A549 (cell line): Measurements from ENCODE around the gene ROR2. TPM values are rescaled to one million over a fixed set of nuclear protein-coding genes. Genes with fewer than 3 reads are reported as not detected.

Experiments
- ATAC-seq, 2 experiments: fragments of 200-7000 bp in 1 of 2; fragments of >200 bp in 1 of 2; cut with Nextera tagmentation in 1 of 2; cut with Tn5 transposase in 1 of 2; 3 replicates each; pipeline versions ENCODE4 v1.8.0 to v1.9.1; 2018 to 2020; ENCODE audit warnings: mild to moderate bottlenecking in 1 of 2, moderate library complexity in 1 of 2
- CTCF ChIA-PET: fragments of 300-600 bp; sonication (Branson Sonifier 250); formaldehyde crosslinking; extraction: SDS; loops from one replicate; lab custom pipeline; 2021; ENCODE audit warnings: antibody characterized with exemption, inconsistent platforms; lab: Yijun Ruan, JAX
- POLR2A ChIA-PET: fragments of 350-600 bp; formaldehyde crosslinking; extraction: SDS; loops from one replicate; lab custom pipeline; 2021; ENCODE audit warnings: antibody characterized with exemption, inconsistent platforms; lab: Yijun Ruan, JAX
- DNase-seq, 2 experiments: peaks; one replicate each; pipeline versions ENCODE4 v3.0.0 to v3.0.0-alpha.2; 2011 to 2016; ENCODE audit warnings: low read depth in 1 of 2, low spot score in 1 of 2
- FAIRE-seq: peaks from 2 replicates; lab custom pipeline; 2011; peaks lifted over from hg19 to GRCh38; lab: Jason Lieb, UNC
- H3K27ac ChIP-seq, 2 experiments: fragments of >200 bp; sonication (Bioruptor Twin); formaldehyde crosslinking; 3 replicates each; pipeline ENCODE4 v1.5.1; 2016 to 2017
- H3K4me1 ChIP-seq: fragments of >200 bp; sonication (Bioruptor Twin); formaldehyde crosslinking; 3 replicates; pipeline ENCODE4 v1.6.1; 2016
- H3K4me2 ChIP-seq: fragments of >200 bp; sonication (Bioruptor Twin); formaldehyde crosslinking; 3 replicates; pipeline ENCODE4 v1.6.1; 2016
- H3K4me3 ChIP-seq: fragments of >200 bp; sonication (Bioruptor Twin); formaldehyde crosslinking; 3 replicates; pipeline ENCODE4 v1.5.1; 2016
- H3K9me3 ChIP-seq: fragments of >200 bp; sonication (Bioruptor Twin); formaldehyde crosslinking; 3 replicates; pipeline ENCODE4 v1.6.1; 2016
- ATOH8 ChIP-seq: fragments of 250-450 bp; sonication (Bioruptor Pico); IDR thresholded peaks from 2 replicates; pipeline ENCODE4 v1.5.0; 2020; ENCODE audit warnings: low read depth, mild to moderate bottlenecking, moderate library complexity
- BHLHE40 ChIP-seq: IDR thresholded peaks from 2 replicates; pipeline ENCODE4 v1.6.1; 2012; ENCODE audit warnings: low read depth, low read length, inconsistent platforms
- CBX2 ChIP-seq: fragments of 200-600 bp; sonication (generic); IDR thresholded peaks from 2 replicates; pipeline ENCODE4 v1.6.1; 2016; ENCODE audit warnings: low read depth, mild to moderate bottlenecking, borderline replicate concordance
- CBX8 ChIP-seq: fragments of 200-600 bp; sonication (generic); IDR thresholded peaks from 2 replicates; pipeline ENCODE4 v1.6.1; 2016
- CHD4 ChIP-seq: fragments of 200-600 bp; sonication (generic); IDR thresholded peaks from 2 replicates; pipeline ENCODE4 v1.6.1; 2016; ENCODE audit warnings: antibody characterized with exemption, mild to moderate bottlenecking, borderline replicate concordance
- CTCF ChIP-seq: fragments of >200 bp; sonication (Bioruptor Twin); formaldehyde crosslinking; IDR thresholded peaks from 3 replicates; pipeline ENCODE4 v1.5.1; 2016
- ELK1 ChIP-seq: fragments of 150-350 bp; IDR thresholded peaks from 2 replicates; pipeline ENCODE4 v1.6.1; 2014; ENCODE audit warnings: low read depth, mild to moderate bottlenecking, low read length
- EP300 ChIP-seq, 2 experiments: fragments of >200 bp; sonication (Bioruptor Twin); formaldehyde crosslinking; IDR thresholded peaks; 2 replicates in 1 of 2; 3 replicates in 1 of 2; pipeline ENCODE4 v1.6.1; 2016 to 2017
- FOSL2 ChIP-seq, 2 experiments: fragments of 450-650 bp in 1 of 2; fragments of >200 bp in 1 of 2; sonication (Bioruptor Twin) in 1 of 2; formaldehyde crosslinking; IDR thresholded peaks; 2 replicates each; pipeline versions ENCODE4 v1.5.0 to v1.6.1; 2016 to 2020; ENCODE audit warnings: mild to moderate bottlenecking in 1 of 2, moderate library complexity in 1 of 2
- FOXS1 ChIP-seq: fragments of 250-450 bp; sonication (Bioruptor Pico); IDR thresholded peaks from 2 replicates; pipeline ENCODE4 v1.5.0; 2020; ENCODE audit warnings: mild to moderate bottlenecking, moderate library complexity
- GATA3 ChIP-seq: IDR thresholded peaks from 2 replicates; pipeline ENCODE4 v1.6.1; 2012; ENCODE audit warnings: borderline replicate concordance
- HMGXB4 ChIP-seq: fragments of 250-450 bp; sonication (Bioruptor Pico); IDR thresholded peaks from 2 replicates; pipeline ENCODE4 v1.5.0; 2021; ENCODE audit warnings: mild to moderate bottlenecking, moderate library complexity, borderline replicate concordance
- HOXA7 ChIP-seq: fragments of 250-450 bp; sonication (Bioruptor Pico); IDR thresholded peaks from 2 replicates; pipeline ENCODE4 v1.5.0; 2020; ENCODE audit warnings: mild to moderate bottlenecking, moderate library complexity
- HOXB13 ChIP-seq: fragments of 250-450 bp; sonication (Bioruptor Pico); IDR thresholded peaks from 2 replicates; pipeline ENCODE4 v1.5.0; 2020; ENCODE audit warnings: low read depth, mild to moderate bottlenecking, moderate library complexity
- JUNB ChIP-seq: fragments of >200 bp; sonication (Bioruptor Twin); formaldehyde crosslinking; IDR thresholded peaks from 2 replicates; pipeline ENCODE4 v1.6.1; 2016
- KDM5A ChIP-seq: fragments of 200-600 bp; sonication (generic); IDR thresholded peaks from 2 replicates; pipeline ENCODE4 v1.6.1; 2016; ENCODE audit warnings: antibody characterized with exemption, mild to moderate bottlenecking
- MAX ChIP-seq: IDR thresholded peaks from 2 replicates; pipeline ENCODE4 v1.6.1; 2012
- MYC ChIP-seq: IDR thresholded peaks from 2 replicates; pipeline ENCODE4 v1.6.1; 2012; ENCODE audit warnings: mild to moderate bottlenecking, inconsistent platforms, low read length, improper control_type of control experiment, borderline replicate concordance
- NPAS2 ChIP-seq: fragments of 250-450 bp; sonication (Bioruptor Pico); IDR thresholded peaks from 2 replicates; pipeline ENCODE4 v1.8.0; 2022; ENCODE audit warnings: mild to moderate bottlenecking, moderate library complexity, borderline replicate concordance
- NR3C1 ChIP-seq: fragments of >200 bp; sonication (Bioruptor Twin); formaldehyde crosslinking; IDR thresholded peaks from 3 replicates; pipeline ENCODE4 v1.6.1; 2017
- RARB ChIP-seq: fragments of 250-450 bp; sonication (Bioruptor Pico); IDR thresholded peaks from 2 replicates; pipeline ENCODE4 v1.8.0; 2021; ENCODE audit warnings: mild to moderate bottlenecking, moderate library complexity
- TFCP2L1 ChIP-seq: fragments of 250-450 bp; sonication (Bioruptor Pico); IDR thresholded peaks from 2 replicates; pipeline ENCODE4 v1.5.0; 2021; ENCODE audit warnings: mild to moderate bottlenecking
- USF2 ChIP-seq: fragments of 450-650 bp; IDR thresholded peaks from 2 replicates; pipeline ENCODE4 v1.6.1; 2014; ENCODE audit warnings: antibody characterized with exemption
- ZNF302 ChIP-seq: fragments of 250-450 bp; sonication (Bioruptor Pico); IDR thresholded peaks from 2 replicates; pipeline ENCODE4 v1.9.0; 2021; ENCODE audit warnings: inconsistent platforms, mild to moderate bottlenecking, moderate library complexity
- WGBS: methylation state at CpG from one replicate; pipeline ENCODE4 v1.1.6; 2017; ENCODE audit errors: missing lambda C conversion rate; 5-methylcytosine and 5-hydroxymethylcytosine counted together
- polyA plus RNA-seq, 4 experiments: library from polyadenylated mRNA; depleted of rRNA in 3 of 4; stranded (reverse); fragments of >200 nt; fragmentation: RNase III in 1 of 4; extraction: RNeasy Plus Mini Kit Qiagen cat#74134 plus additional on column Dnase treatment in 1 of 4; gene quantifications; 2 replicates in 3 of 4; 3 replicates in 1 of 4; pipeline ENCODE4 v1.2.3, GENCODE V29; 2011 to 2017

Gene ROR2
- polyA plus RNA-seq, 2 of the 4 experiments (the other 2 are of a cell fraction) = 0.12 to 0.53 TPM

- POLR2A ChIA-PET = no interaction called here
- ATAC-seq (no peak), FAIRE-seq (no peak), DNase-seq (no peak)
- TF ChIP-seq ELK1 (no peak), CHD4 (no peak), CBX2 (no peak), HOXA7 (CRISPR knock-in tag) (no peak), FOSL2 (IDR thresholded peaks at IDR 0.05) (no peak), FOSL2 (CRISPR knock-in tag; IDR thresholded peaks at IDR 0.05) (no peak), EP300 (IDR thresholded peaks at IDR 0.05) (no peak), ATOH8 (CRISPR knock-in tag) (no peak), NPAS2 (CRISPR knock-in tag) (no peak), GATA3 (no peak), ZNF302 (CRISPR knock-in tag) (no peak), JUNB (no peak), CBX8 (no peak)
- no peak overlapping the region for H3K4me3 ChIP-seq
- H3K4me1 ChIP-seq = 0 out of 3 replicates have a peak, but pooled peaks cover 2% of the 10 kb centered on the region
- no peak overlapping the region for H3K4me2 ChIP-seq
- no peaks in the 10 kb centered on the region for H3K9me3 ChIP-seq
- CTCF ChIA-PET = no interaction called here
- no peak overlapping the region for H3K27ac ChIP-seq
- 79% methylated on average over 9 of the region's 9 CpGs for WGBS
Measured at GRCh38 chr9:91899594-91899993, 50.4 kb downstream of the ROR2 start.

GRCh38 chr9:91899219-91899563, 50.8 kb downstream of the ROR2 start:
- POLR2A ChIA-PET = interaction anchor here (0.6 kb wide), 1 partner anchor 53 kb away, joined by 7 read pairs; no protein-coding TSS in a partner anchor
- DNase-seq (no peak), FAIRE-seq (no peak), ATAC-seq (no peak)
- Histone ChIP-seq H3K4me3 (no peak overlapping the region), H3K4me1 (0 out of 3 replicates have a peak, but pooled peaks cover 2% of the 10 kb centered on the region), H3K4me2 (no peak overlapping the region), H3K27ac (no peak overlapping the region), H3K9me3 (no peaks in the 10 kb centered on the region)
- TF ChIP-seq TFCP2L1 (CRISPR knock-in tag) (no peak), RARB (no peak), BHLHE40 (no peak), NR3C1 (no peak), CTCF (no peak)
- WGBS = 63% methylated on average over 2 of the region's 2 CpGs
- CTCF ChIA-PET = no interaction called here

GRCh38 chr9:91898451-91899218, 51.4 kb downstream of the ROR2 start:
- Histone ChIP-seq H3K4me1 (0 out of 3 replicates have a peak, but pooled peaks cover 2% of the 10 kb centered on the region), H3K27ac (no peak overlapping the region), H3K9me3 (no peaks in the 10 kb centered on the region), H3K4me2 (no peak overlapping the region), H3K4me3 (no peak overlapping the region)
- 66% methylated on average over 17 of the region's 17 CpGs for WGBS
- no peak for FAIRE-seq
- DNase-seq = no peak
- ChIA-PET CTCF (no interaction called here), POLR2A (interaction anchor here (0.6 kb wide), 1 partner anchor 53 kb away, joined by 7 read pairs; no protein-coding TSS in a partner anchor)
- ATAC-seq = peak in 1 of 2 experiments; percentile 32; a peak in 3 of 6 replicates
- no peak for TF ChIP-seq HOXB13 (CRISPR knock-in tag)
- TF ChIP-seq HMGXB4 = no peak
- TF ChIP-seq ATOH8 (CRISPR knock-in tag) = no peak
- no peak for TF ChIP-seq MYC
- TF ChIP-seq GATA3 = no peak
- no peak for TF ChIP-seq KDM5A
- TF ChIP-seq FOXS1 (CRISPR knock-in tag) = no peak
- no peak for TF ChIP-seq USF2
- TF ChIP-seq MAX = no peak
